GM19351 (cell line): ENCODE measurements around the gene JARID2.

Experiments
- ATAC-seq: cut with Tn5 transposase; IDR thresholded peaks from one replicate; pipeline ENCODE4 v1.9.1; 2021; ENCODE audit warnings: mild to moderate bottlenecking, moderate library complexity; ENCODE audit not compliant: unreplicated experiment

JARID2 gene

GRCh38 chr6:15479761-15480160 lies 233.9 kb downstream of the JARID2 start:
- ATAC-seq, result no peak

DNA sequence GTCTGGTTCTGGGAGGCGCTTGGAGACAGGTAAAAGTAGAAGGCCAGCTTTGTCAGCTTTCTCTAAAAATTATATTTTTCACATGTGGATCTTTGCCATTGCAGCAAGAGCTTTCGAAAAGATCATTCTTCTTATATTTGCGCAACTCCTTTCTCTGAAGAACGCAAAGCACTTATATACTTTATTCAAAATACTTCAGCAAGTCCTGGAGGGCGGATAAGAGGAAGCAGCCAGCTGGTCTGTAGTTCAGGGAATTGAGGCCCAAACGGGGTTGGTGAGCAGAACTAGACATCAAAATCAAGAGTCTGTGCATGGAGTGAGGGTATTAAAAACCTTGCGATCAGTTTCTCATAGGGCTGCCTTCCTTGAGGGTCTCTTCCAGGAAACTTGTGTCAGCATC lies 234.7 kb downstream of the JARID2 start:
- no peak for ATAC-seq

DNA sequence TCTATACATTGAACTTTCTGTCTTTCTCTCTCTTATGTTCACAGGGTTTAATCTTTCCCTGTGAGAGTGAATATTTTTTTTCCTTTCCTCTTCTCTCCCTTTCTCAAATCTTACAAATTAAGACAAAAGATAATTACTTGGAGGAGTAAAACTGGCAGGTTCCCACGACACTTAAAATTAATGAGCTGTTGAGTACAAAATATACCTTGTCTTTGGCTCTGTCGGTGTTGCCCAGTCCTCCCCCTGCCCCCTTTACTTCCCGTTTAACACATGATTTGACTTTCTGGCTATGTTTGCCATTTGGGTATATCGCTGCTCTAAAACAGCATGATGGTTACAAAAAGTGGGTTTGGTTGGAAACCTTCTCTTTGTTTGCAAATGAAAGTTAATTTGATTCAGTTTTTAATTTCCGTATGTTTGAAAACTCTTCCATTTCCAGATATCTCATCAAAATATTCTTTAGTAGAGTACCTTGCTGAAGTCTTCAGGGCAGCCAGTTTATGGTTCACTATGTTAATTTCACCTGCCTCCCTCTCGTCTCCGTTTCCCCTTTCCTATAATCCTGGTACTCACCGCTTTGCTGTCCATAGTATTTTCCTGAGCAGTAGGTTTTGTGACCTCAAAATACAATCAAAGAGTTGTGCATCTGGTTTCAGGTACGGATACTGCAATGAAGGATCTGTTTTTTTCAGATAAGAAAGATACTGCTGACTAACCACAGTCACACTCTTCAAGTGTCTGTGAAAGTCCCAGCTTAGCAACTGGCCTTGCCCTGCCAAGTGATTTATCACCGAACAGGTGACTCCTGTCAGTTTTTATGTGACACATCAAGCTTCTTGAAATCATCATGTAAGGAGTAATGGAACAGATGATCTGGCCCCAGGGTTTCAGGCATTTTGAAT lies 235.8 kb downstream of the JARID2 start:
- ATAC-seq, result no peak

- ATAC-seq, result no peak
These were observed 237.2 kb downstream of the JARID2 start for GRCh38 chr6:15483060-15483459.

GRCh38 chr6:15484140-15484539 lies 238.3 kb downstream of the JARID2 start:
- no peak for ATAC-seq

DNA sequence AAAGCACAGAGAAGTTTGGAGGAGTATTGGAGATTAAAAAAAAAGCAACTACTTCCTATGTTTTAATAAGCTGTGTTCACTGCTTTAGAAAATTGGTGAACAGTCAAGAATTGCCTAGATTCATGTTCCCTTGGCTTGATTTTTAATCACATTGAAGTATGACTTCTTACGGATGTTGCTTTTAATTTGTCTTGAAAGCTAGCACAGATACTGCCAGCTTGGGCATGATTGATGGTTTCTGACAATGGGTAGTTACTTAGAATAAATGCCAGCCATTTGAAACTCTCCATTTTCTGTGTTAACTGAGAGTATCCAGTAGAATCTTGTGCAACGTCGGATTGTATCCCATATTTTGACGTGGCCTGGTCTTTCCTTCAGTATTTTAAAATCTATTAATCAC lies 239.0 kb downstream of the JARID2 start:
- ATAC-seq, result no peak

DNA sequence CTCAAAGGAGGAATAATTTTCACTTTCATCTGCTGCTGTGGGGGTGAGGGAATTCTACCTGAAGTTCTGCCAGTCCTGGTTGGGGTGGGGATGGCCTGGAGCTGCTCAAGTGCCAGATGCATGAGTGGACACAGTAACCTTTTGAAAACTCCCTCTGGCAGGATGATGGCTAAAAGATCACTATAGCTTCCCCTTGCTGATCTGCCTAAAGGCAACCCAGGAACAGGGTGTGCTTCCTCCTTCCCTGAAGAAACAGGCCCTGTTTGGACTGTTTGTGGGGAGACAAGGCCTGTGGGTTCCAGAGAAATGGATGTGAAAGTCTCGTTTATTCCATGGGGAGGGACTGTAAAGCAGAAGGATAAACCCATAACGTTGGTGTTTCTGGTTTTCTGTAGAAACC lies 240.1 kb downstream of the JARID2 start:
- no peak for ATAC-seq

GRCh38 chr6:15487262-15487661 lies 241.4 kb downstream of the JARID2 start:
- no peak for ATAC-seq

GRCh38 chr6:15489261-15489962 lies 243.5 kb downstream of the JARID2 start:
- no peak for ATAC-seq

DNA sequence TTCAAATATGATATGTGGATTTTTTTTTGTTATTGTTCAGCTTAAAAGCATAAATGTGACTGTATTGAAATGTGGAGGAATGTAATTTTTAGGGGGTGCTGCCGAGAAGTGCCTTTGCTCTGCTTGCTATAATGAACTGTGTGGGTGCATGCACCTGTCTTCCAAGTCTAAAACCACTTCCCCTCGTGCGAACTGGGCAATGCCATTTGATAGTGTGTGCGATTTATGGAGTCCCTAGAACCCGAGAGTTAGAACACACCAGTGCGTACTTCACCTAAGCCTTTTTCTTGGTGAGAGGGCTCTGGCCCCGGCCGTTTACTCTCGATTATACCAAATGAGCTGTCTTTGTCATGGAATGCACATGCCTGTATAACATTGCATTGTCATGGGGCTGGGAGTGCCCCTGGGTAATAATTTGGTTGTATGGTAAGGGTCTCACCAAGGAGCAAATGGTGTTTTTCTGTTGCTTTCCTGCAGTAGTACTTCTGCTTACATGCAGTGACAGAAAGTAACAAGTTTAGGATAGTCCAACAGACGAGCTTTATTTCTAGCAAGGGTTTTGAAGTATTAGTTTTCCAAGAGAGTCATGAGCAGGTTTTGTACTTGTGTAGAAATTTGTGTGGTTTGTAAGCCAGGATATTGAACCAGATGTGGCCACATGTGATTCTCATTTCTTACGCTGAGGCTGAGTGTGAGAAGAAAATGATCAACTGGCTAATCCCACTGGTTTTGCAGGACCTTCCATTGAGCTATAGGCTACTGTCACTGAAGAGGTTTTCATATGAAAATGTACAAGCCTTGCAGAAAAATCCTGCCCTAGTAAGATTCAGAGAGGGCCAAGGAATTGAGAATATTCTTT lies 244.6 kb downstream of the JARID2 start:
- no peak for ATAC-seq

DNA sequence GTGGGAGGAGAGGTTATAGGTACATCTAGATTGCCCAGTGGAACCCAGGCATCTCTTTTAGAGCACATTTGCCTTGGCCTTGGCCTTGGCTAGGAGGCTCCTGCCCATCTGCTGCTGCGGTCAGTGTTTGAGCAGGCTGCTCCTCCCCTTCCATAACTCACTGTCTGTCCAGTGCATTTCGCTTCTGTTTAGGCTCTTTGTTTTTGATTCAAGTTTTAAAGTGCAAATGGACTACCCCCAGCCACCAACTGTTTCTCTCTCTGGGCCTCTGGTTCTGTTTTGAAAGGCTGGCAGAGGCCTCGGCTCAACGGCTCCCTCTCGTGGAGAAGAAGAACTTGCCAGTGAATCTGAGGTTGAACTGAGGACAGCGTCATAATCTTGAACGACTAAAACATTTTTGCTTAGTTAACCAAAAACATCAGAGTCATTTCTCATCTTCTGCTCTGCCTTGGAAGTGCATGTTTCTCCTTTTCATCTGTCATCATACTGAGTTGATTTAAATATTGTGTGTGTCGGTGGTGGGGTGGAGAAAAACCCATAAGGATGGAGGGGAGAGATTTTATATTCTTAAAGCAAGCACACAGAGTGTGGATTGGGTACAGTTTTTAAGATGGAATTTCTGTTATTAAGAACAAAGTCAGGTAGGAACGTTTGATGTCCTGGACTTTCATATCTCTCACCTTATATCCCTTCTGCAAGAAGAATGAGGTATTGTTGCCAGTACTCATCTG lies 245.6 kb downstream of the JARID2 start:
- ATAC-seq, result no peak

DNA sequence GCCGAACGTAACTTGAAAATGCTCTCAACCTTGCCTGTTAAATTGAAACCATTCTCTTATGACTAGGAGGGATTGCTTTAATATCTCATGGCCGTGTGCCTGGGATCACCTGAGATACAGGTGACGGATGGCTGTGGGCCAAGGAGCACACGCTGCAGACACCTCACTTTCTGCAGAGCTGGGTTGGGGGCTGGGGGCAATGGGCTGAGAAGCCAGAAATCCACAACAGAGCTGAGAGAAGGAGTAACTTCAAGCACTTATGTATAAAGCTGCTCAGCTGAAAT lies 246.1 kb downstream of the JARID2 start:
- no peak for ATAC-seq

DNA sequence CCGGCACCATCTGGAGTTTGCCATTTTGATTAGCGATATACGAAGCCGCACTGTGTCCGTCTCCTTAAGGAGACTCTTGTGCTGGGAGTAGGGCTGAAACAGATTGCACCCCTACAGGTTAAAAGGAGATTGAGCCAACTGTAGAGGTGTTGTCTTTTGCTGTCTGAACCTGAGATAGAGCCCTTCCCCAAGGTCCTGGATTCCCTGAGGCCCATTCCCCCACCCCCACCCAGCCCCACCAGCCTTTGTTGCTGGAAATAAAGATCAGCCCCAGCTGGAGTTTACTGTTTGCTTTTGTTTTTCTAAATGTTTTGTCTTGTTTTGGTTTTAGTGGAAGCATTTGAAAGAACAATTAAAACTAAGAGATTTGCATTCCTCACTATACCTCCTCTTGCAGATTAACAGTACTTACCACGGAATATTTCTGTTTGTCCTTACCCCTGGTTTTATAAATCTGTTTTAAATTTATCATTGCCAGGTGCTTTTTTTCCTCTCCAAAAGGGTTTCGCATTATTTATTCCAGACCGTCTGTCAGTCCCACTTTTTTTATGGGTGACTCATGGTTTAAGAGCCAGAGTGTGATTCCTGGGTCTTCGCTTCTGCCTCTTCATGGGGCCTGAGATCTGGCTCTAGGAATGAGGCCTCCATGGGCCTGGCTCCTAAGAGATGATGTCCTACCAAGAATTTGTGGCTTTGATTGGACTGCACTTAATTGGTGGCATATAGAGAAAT lies 247.7 kb downstream of the JARID2 start:
- no peak for ATAC-seq

DNA sequence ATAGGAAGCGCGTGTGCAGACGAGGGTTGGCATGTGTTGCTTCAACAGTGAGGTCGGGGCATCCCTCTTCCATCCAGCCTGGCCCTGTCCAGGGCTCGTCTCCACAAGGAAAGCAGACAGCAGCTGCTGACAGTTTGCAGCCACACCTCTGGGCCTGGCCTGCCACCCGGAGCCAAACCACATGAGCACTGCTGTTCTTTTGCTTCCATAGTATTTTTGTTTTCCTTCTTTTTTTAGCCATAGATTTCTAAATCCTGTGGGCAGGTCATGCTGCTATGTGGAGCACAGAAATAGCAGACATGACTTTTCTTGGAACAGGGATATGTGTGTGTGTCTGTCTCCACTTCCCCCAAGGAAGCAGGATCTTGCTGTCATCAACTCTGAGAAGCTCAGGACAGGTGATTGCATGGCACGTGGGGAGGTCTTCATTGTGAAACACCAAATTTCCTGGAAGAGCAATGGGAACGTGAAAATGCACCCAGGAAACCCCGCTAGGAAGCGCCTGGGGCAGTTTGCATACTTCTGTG lies 249.6 kb downstream of the JARID2 start:
- ATAC-seq, result no peak

DNA sequence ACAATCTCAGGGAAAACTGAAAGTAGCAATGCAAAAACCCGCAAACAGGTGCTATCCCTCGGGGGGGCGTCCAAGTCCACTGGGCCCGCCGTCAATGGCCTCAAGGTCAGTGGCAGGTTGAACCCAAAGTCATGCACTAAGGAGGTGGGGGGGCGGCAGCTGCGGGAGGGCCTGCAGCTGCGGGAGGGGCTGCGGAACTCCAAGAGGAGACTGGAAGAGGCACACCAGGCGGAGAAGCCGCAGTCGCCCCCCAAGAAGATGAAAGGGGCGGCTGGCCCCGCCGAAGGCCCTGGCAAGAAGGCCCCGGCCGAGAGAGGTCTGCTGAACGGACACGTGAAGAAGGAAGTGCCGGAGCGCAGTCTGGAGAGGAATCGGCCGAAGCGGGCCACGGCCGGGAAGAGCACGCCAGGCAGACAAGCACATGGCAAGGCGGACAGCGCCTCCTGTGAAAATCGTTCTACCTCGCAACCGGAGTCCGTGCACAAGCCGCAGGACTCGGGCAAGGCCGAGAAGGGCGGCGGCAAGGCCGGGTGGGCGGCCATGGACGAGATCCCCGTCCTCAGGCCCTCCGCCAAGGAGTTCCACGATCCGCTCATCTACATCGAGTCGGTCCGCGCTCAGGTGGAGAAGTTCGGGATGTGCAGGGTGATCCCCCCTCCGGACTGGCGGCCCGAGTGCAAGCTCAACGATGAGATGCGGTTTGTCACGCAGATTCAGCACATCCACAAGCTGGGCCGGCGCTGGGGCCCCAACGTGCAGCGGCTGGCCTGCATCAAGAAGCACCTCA lies 250.7 kb downstream of the JARID2 start:
- no peak for ATAC-seq

- no peak for ATAC-seq
These were observed 252.8 kb downstream of the JARID2 start for GRCh38 chr6:15498640-15499039.

GRCh38 chr6:15499125-15499524 lies 253.3 kb downstream of the JARID2 start:
- ATAC-seq, result no peak

GRCh38 chr6:15499591-15499990 lies 253.7 kb downstream of the JARID2 start:
- ATAC-seq, result no peak

- no peak for ATAC-seq
These were observed 254.3 kb downstream of the JARID2 start for GRCh38 chr6:15500078-15500740.
